ENCODE measurements around the gene RIC1. TPM values are rescaled to one million over a fixed set of nuclear protein-coding genes. Genes with fewer than 3 reads are reported as not detected.

The RIC1 gene
- total and polyA plus RNA-seq, 2 of the 8 experiments (the other 6 are each of a cell fraction or from before 2014, with no cell fraction given), result 10.7 to 24.5 TPM

- H3K27me3 ChIP-seq (replicated peaks in 1 of 4; ENCODE audit: control insufficient read depth in 3 of 4, extremely low read depth in 1 of 4, insufficient read depth in 3 of 4, low read length in 3 of 4), result no peaks in the 10 kb centered on the region
- H3K36me3 ChIP-seq (ENCODE audit: control insufficient read depth in 2 of 4, insufficient read depth in 4 of 4, low read length in 3 of 4), result no peaks in the 10 kb centered on the region
- no peak for DNase-seq (ENCODE audit: low read depth in 1 of 2, low spot score in 2 of 2)
- H3K23me2 ChIP-seq (ENCODE audit: low read depth, low read length), result peaks cover 7% of the 10 kb centered on the region; the same call in 1 of the 2 replicates
- no peak overlapping the region for H2BK15ac ChIP-seq (ENCODE audit: low read length)
- H2AFZ ChIP-seq (ENCODE audit: low read length), result no peak overlapping the region
- H3K18ac ChIP-seq (ENCODE audit: extremely low read depth, low read length), result no peak overlapping the region
- FAIRE-seq, result no peak
- no peak overlapping the region for H3K14ac ChIP-seq (ENCODE audit: insufficient read length)
- no peaks in the 10 kb centered on the region for H3K9me3 ChIP-seq (ENCODE audit: insufficient read depth in 2 of 2, low read depth in 1 of 2, low read length in 1 of 2)
- no peak overlapping the region for H2BK12ac ChIP-seq (ENCODE audit: low read depth, low read length)
- peaks cover 0 to 8% (median 3%) of the 10 kb centered on the region in 4 experiments; a peak in 2 of 7 replicates for H3K4me1 ChIP-seq (replicated peaks in 1 of 4; ENCODE audit: control insufficient read depth in 3 of 4, insufficient read depth in 4 of 4, low read length in 3 of 4)
- no peak overlapping the region for H4K8ac ChIP-seq (ENCODE audit: extremely low read depth, insufficient read depth, low read length)
- H3K4me3 ChIP-seq (ENCODE audit: extremely low read depth in 1 of 4, insufficient read depth in 2 of 4, low read depth in 3 of 4, low read length in 4 of 4), result no peak overlapping the region
- H4K5ac ChIP-seq (ENCODE audit: insufficient read length, low read depth, low read length), result no peak overlapping the region
- no peak overlapping the region for H2AK5ac ChIP-seq (ENCODE audit: low read depth, low read length)
- no peak overlapping the region for H2BK120ac ChIP-seq (replicated peaks; ENCODE audit: low read depth, low read length)
- peaks cover 0 to 22% of the 10 kb centered on the region in 2 experiments; a peak in 2 of 4 replicates for H3K79me2 ChIP-seq (ENCODE audit: control insufficient read depth in 1 of 2, insufficient read depth in 2 of 2, low read length in 2 of 2)
- 86% methylated on average over 5 of the region's 5 CpGs; no CpG with 5 or more reads in 1 of the 2 experiments for WGBS, 2 experiments (ENCODE audit: extremely low coverage in 1 of 2, insufficient coverage in 1 of 2, insufficient read length in 1 of 2, insufficient replicate concordance in 2 of 2, low coverage in 1 of 2, low lambda C conversion rate in 2 of 2, missing lambda C conversion rate in 1 of 2)
- H3K4me2 ChIP-seq (ENCODE audit: insufficient read depth in 1 of 2, low read depth in 2 of 2, low read length in 2 of 2), result peak overlapping the region; percentile 6 to 80; a peak in 2 of 4 replicates
- H2BK5ac ChIP-seq (ENCODE audit: low read depth, low read length), result no peak overlapping the region
- no peak overlapping the region for H4K91ac ChIP-seq (replicated peaks; ENCODE audit: insufficient read length, low read length)
- no peak overlapping the region for H3K56ac ChIP-seq (replicated peaks; ENCODE audit: insufficient read length, low read depth, low read length)
- H3K79me1 ChIP-seq (ENCODE audit: low read depth, low read length), result no peaks in the 10 kb centered on the region; the same call in 1 of the 2 replicates
- peaks cover 1 to 3% of the 10 kb centered on the region in 2 experiments for H4K20me1 ChIP-seq (replicated peaks in 1 of 2; ENCODE audit: control insufficient read depth in 1 of 2, insufficient read depth in 2 of 2, low read length in 2 of 2)
- no peak overlapping the region for H3K4ac ChIP-seq (replicated peaks; ENCODE audit: insufficient read length, low read depth, low read length)
- CTCF ChIA-PET (ENCODE audit: partially characterized antibody), result interaction anchor here (0.6 to 1.3 kb wide), 3 partner anchors 87 to 161 kb away, joined by 3 to 4 read pairs (median 3); no protein-coding TSS in a partner anchor
- H3K23ac ChIP-seq (ENCODE audit: insufficient read length), result no peak overlapping the region
- H3K9ac ChIP-seq (replicated peaks in 1 of 4; ENCODE audit: extremely low read depth in 1 of 4, low read depth in 3 of 4, low read length in 3 of 4), result no peak overlapping the region
- H3K27ac ChIP-seq (ENCODE audit: low read depth, low read length), result no peak overlapping the region
- POLR2A ChIA-PET (ENCODE audit: partially characterized antibody), result interaction anchor here (0.6 to 1.1 kb wide), 2 partner anchors 72 to 142 kb away, joined by 3 read pairs; no protein-coding TSS in a partner anchor
- H2BK20ac ChIP-seq (ENCODE audit: low read length), result no peak overlapping the region
- TF ChIP-seq KDM1A (IDR thresholded peaks at IDR 0.05; ENCODE audit: borderline replicate concordance, low read length) (no peak), CHD1 (IDR thresholded peaks at IDR 0.05; ENCODE audit: low read depth, low read length) (no peak), CBX8 (IDR thresholded peaks at IDR 0.05; ENCODE audit: borderline replicate concordance, low read depth, low read length) (no peak), TBP (IDR thresholded peaks at IDR 0.05; ENCODE audit: low read depth, low read length) (no peak), RBBP5 (IDR thresholded peaks at IDR 0.05; ENCODE audit: borderline replicate concordance, low read depth, low read length) (no peak), ATF2 (IDR thresholded peaks at IDR 0.05; ENCODE audit: low read length) (no peak), RNF2 (IDR thresholded peaks at IDR 0.05; ENCODE audit: borderline replicate concordance, low read depth, low read length, missing control alignments, poor library complexity, severe bottlenecking) (no peak), SP4 (IDR thresholded peaks at IDR 0.05; ENCODE audit: low read length) (no peak), POLR2AphosphoS5 (IDR thresholded peaks at IDR 0.05; ENCODE audit: low read depth, low read length) (no peak), JUN (IDR thresholded peaks at IDR 0.05; ENCODE audit: low read depth, low read length) (no peak)
Observed at GRCh38 chr9:5626727-5627634, 1.9 kb upstream of the RIC1 start.
